ENCODE data around the gene C3. TPM values are rescaled to one million over a fixed set of nuclear protein-coding genes. Genes with fewer than 3 reads are reported as not detected.

C3 gene
- total and polyA plus RNA-seq, 7 donors: 9.0 to 1,284 (median 317) TPM

DNA sequence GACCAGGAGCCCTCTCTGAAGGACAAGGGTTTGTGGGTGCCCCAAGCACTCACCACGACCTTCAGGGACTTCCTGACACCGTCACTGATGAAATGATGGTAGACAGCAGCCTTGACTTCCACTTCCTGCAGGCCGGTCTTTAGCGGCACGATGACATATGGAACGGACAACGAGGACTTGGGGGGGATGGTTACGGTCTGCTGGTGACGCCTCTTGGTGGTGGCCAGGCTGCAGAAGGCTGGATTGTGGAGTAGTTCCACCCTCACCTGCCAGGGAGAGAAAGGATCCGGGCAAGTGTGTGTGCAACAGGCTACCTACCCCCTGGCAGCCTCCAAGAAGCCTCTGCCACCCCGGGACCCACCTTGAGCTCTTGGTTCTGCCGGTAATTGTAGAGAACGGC, 23.2 kb downstream of the C3 start:
- H3K36me3 ChIP-seq: no peaks in the 10 kb centered on the region
- no peak for TF ChIP-seq POLR2A (IDR thresholded peaks at IDR 0.05)
- TF ChIP-seq POLR2AphosphoS5 (IDR thresholded peaks at IDR 0.05): no peak
- TF ChIP-seq EP300 (IDR thresholded peaks at IDR 0.05): no peak
- TF ChIP-seq, protein P1, sequence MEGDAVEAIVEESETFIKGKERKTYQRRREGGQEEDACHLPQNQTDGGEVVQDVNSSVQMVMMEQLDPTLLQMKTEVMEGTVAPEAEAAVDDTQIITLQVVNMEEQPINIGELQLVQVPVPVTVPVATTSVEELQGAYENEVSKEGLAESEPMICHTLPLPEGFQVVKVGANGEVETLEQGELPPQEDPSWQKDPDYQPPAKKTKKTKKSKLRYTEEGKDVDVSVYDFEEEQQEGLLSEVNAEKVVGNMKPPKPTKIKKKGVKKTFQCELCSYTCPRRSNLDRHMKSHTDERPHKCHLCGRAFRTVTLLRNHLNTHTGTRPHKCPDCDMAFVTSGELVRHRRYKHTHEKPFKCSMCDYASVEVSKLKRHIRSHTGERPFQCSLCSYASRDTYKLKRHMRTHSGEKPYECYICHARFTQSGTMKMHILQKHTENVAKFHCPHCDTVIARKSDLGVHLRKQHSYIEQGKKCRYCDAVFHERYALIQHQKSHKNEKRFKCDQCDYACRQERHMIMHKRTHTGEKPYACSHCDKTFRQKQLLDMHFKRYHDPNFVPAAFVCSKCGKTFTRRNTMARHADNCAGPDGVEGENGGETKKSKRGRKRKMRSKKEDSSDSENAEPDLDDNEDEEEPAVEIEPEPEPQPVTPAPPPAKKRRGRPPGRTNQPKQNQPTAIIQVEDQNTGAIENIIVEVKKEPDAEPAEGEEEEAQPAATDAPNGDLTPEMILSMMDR (IDR thresholded peaks at IDR 0.05): no peak
- no peaks in the 10 kb centered on the region for H3K4me1 ChIP-seq
- no peaks in the 10 kb centered on the region for H3K9me3 ChIP-seq
- H3K4me3 ChIP-seq: no peak overlapping the region
- WGBS, 2 donors: 65 to 86% methylated on average over 13 of the region's 13 CpGs
- no peak for DNase-seq
- intact Hi-C loops (cut with DNase I): no loop called here
- no peak overlapping the region for H3K27ac ChIP-seq
- H3K27me3 ChIP-seq: peaks cover 0 to 5% (median 0%) of the 10 kb centered on the region in 3 donors

DNA sequence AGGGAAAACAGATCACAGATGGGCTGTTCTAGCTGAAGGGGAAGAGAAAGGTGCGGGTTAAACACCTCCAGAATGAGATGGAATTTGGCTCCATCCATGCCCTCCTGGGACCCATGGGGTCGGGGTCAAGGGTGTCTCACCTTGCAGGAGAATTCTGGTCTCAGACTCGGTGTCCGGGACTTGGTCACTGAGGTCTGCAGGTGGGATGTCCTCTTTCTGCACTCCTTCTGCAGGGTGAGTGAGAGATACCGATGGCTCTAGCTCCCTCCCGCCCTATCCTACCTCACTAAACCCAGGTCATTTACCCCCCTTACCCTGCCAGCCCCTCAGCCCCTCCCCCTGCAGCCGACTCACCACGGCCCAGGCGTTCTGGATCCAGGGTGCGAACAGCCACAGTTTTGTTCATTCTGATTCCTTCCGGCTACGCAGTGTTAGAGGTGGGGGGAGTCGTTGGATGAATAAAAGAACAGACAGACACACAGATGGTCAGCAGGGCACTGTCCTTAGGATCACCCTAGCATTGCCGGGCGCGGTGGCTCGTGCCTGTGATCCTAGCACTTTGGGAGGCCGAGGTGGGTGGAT, 24.1 kb downstream of the C3 start:
- Histone ChIP-seq H3K36me3 (no peaks in the 10 kb centered on the region), H3K27me3 (peaks cover 0 to 5% (median 0%) of the 10 kb centered on the region in 3 donors), H3K27ac (no peak overlapping the region), H3K9me3 (no peaks in the 10 kb centered on the region), H3K4me1 (no peaks in the 10 kb centered on the region), H3K4me3 (no peak overlapping the region)
- TF ChIP-seq, protein P1 (IDR thresholded peaks at IDR 0.05): no peak
- no peak for TF ChIP-seq POLR2A (IDR thresholded peaks at IDR 0.05)
- TF ChIP-seq POLR2AphosphoS5 (IDR thresholded peaks at IDR 0.05): no peak
- TF ChIP-seq EP300 (IDR thresholded peaks at IDR 0.05): no peak
- 78 to 86% methylated on average over 18 of the region's 18 CpGs for WGBS, 2 donors
- no peak for DNase-seq
- intact Hi-C loops (cut with DNase I): no loop called here

DNA sequence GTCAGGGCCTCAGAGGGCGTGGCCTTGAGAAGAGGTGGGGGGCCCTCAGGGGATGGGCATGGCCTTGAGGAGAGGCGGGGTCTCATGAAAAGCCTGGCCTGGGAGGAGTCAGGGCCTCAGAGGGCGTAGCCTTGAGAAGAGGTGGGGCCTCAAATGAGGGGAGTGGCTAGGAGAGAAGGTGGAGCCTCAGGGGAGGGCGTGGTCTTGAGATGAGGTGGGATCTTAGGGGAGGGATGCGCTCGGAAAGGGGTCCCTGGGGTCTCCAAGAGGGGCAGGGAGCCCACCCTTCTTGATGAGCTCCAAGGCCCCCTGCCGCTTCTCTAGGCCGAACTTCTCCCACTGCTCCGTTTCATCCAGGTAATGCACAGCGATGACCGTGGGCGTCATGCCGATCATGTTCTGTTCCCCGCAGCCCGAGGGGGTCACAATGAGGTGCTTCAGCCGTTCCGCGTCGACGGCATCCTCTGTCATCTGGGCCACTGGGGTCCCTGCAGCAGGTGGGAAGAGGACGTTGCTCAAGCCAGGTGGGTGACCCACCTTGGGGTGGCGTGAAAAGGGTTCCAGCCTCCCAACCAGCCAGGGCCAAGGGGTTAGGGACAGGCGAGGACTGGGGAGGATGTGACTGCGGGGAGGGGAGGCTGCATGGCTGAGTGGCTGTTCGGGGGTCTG, 26.2 kb downstream of the C3 start:
- intact Hi-C loops (cut with DNase I): no loop called here
- TF ChIP-seq, protein P1 (IDR thresholded peaks at IDR 0.05): no peak
- TF ChIP-seq EP300 (IDR thresholded peaks at IDR 0.05) (no peak), POLR2AphosphoS5 (IDR thresholded peaks at IDR 0.05) (no peak), POLR2A (IDR thresholded peaks at IDR 0.05) (no peak)
- H3K36me3 ChIP-seq: no peaks in the 10 kb centered on the region
- H3K9me3 ChIP-seq: no peaks in the 10 kb centered on the region
- no peaks in the 10 kb centered on the region for H3K27me3 ChIP-seq
- DNase-seq: no peak
- 95 to 96% methylated on average over 25 of the region's 25 CpGs for WGBS, 2 donors
- no peaks in the 10 kb centered on the region for H3K4me1 ChIP-seq
- no peak overlapping the region for H3K27ac ChIP-seq
- no peak overlapping the region for H3K4me3 ChIP-seq

DNA sequence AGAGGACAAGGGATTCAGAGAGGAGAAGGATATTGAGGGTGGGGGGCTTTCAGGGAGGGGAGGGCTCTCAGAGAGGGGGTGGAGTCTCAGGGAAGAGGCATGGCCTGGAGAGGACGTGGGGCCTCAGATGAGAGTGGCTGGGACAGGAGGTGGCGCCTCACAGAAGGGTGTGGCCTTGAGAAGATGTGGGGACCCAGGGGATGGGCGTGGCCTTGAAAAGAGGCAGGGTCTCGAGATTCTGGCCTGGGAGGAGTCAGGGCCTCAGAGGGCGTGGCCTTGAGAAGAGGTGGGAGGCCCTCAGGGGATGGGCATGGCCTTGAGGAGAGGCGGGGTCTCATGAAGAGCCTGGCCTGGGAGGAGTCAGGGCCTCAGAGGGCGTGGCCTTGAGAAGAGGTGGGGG, 26.8 kb downstream of the C3 start:
- Histone ChIP-seq H3K4me1 (no peaks in the 10 kb centered on the region), H3K9me3 (no peaks in the 10 kb centered on the region), H3K27me3 (no peaks in the 10 kb centered on the region), H3K27ac (no peak overlapping the region), H3K36me3 (no peaks in the 10 kb centered on the region), H3K4me3 (no peak overlapping the region)
- TF ChIP-seq POLR2AphosphoS5 (IDR thresholded peaks at IDR 0.05): no peak
- TF ChIP-seq POLR2A (IDR thresholded peaks at IDR 0.05): no peak
- TF ChIP-seq, protein P1 (IDR thresholded peaks at IDR 0.05): no peak
- no peak for TF ChIP-seq EP300 (IDR thresholded peaks at IDR 0.05)
- intact Hi-C loops (cut with DNase I): no loop called here
- no peak for DNase-seq
- 80 to 82% methylated on average over 7 of the region's 7 CpGs for WGBS, 2 donors
